ENCODE measurements around the gene PTH2. TPM values are rescaled to one million over a fixed set of nuclear protein-coding genes. Genes with fewer than 3 reads are reported as not detected.
"Not testable (repeated sequence)": the region's sequence is repeated elsewhere in the genome, so short reads cannot be mapped to it uniquely, and the experiment has no call there.

PTH2 gene
- polyA plus RNA-seq, 3 donors from 2014 or later, result not detected

- peaks cover 4 to 6% (median 4%) of the 10 kb centered on the region in 3 donors for H3K36me3 Mint-ChIP-seq
- H3K27ac Mint-ChIP-seq, result peak overlapping the region in 2 of 6 donors; percentile 16 to 66
- DNase-seq, result no peak
- peaks cover 2 to 11% (median 6%) of the 10 kb centered on the region in 3 donors for H3K27me3 Mint-ChIP-seq (ENCODE audit: low read depth in 3 of 3)
- no peak overlapping the region for H3K4me3 Mint-ChIP-seq
- H3K4me1 Mint-ChIP-seq, result peaks cover 9 to 13% of the 10 kb centered on the region in 2 donors
- H3K9me3 Mint-ChIP-seq, result no peaks in the 10 kb centered on the region
These were observed 35.3 kb upstream of the PTH2 start for GRCh38 chr19:49458567-49458903.

GRCh38 chr19:49456326-49456725 lies 33.1 kb upstream of the PTH2 start:
- H3K27me3 Mint-ChIP-seq (ENCODE audit: low read depth in 3 of 3), result peaks cover 11 to 23% (median 21%) of the 10 kb centered on the region in 3 donors
- no peaks in the 10 kb centered on the region for H3K9me3 Mint-ChIP-seq
- no peak for DNase-seq
- H3K4me1 Mint-ChIP-seq, result peaks cover 27 to 33% of the 10 kb centered on the region in 2 donors
- H3K4me3 Mint-ChIP-seq, result no peak overlapping the region
- H3K36me3 Mint-ChIP-seq, result peaks cover 4 to 9% (median 7%) of the 10 kb centered on the region in 3 donors
- peak overlapping the region in 3 of 6 donors; percentile 8 to 24 (median 20) for H3K27ac Mint-ChIP-seq

GRCh38 chr19:49455773-49456172 lies 32.5 kb upstream of the PTH2 start:
- Mint-ChIP-seq H3K27me3 (ENCODE audit: low read depth in 3 of 3) (peaks cover 11 to 23% (median 21%) of the 10 kb centered on the region in 3 donors), H3K4me1 (peaks cover 32 to 38% of the 10 kb centered on the region in 2 donors), H3K36me3 (peaks cover 4 to 9% (median 7%) of the 10 kb centered on the region in 3 donors), H3K9me3 (no peaks in the 10 kb centered on the region), H3K4me3 (peak overlapping the region in 2 of 5 donors; percentile 3 to 21), H3K27ac (peak overlapping the region in 3 of 6 donors; percentile 20 to 47 (median 24))
- DNase-seq, result no peak

- Mint-ChIP-seq H3K27me3 (ENCODE audit: low read depth in 3 of 3) (peaks cover 11 to 21% (median 21%) of the 10 kb centered on the region in 3 donors), H3K4me3 (peak overlapping the region; percentile 93 to 100 (median 98)), H3K27ac (peak overlapping the region; percentile 98 to 100 (median 99)), H3K36me3 (peaks cover 7 to 13% (median 9%) of the 10 kb centered on the region in 3 donors), H3K9me3 (no peaks in the 10 kb centered on the region), H3K4me1 (peaks cover 39 to 48% of the 10 kb centered on the region in 2 donors)
- peak in 1 of 3 donors; percentile 30 for DNase-seq
These were observed 30.6 kb upstream of the PTH2 start for GRCh38 chr19:49453757-49454240.

GRCh38 chr19:49453013-49453756 lies 29.9 kb upstream of the PTH2 start, which contains the start of gene ALDH16A1:
TSS of gene ALDH16A1 (plus strand) at chr19:49453225. CDS start at chr19:49453332, 107 bp downstream.
- peak; percentile 98 to 99 (median 99) for DNase-seq

GRCh38 chr19:49451430-49452181 lies 28.4 kb upstream of the PTH2 start, which contains the start of gene PIH1D1:
TSS of gene PIH1D1 (minus strand) at chr19:49451814. CDS start at chr19:49451574, 240 bp downstream.
- Mint-ChIP-seq H3K4me3 (peak within 1 kb of the TSS; percentile 93 to 100 (median 99)), H3K27me3 (ENCODE audit: low read depth in 3 of 3) (peaks cover 10 to 24% (median 21%) of the 10 kb centered on the region in 3 donors), H3K9me3 (no peaks in the 10 kb centered on the region), H3K4me1 (peaks cover 46% of the 10 kb centered on the region in 2 donors), H3K27ac (peak within 1 kb of the TSS; percentile 98 to 100 (median 99)), H3K36me3 (peaks cover 8 to 20% (median 16%) of the 10 kb centered on the region in 3 donors)
- DNase-seq, result peak; percentile 94 to 96 (median 95)

More at GRCh38 chr19:49453013-49453756, 29.9 kb upstream of the PTH2 start, which contains the start of gene ALDH16A1:
- peak within 1 kb of the TSS; percentile 98 to 100 (median 99) for H3K27ac Mint-ChIP-seq
- H3K36me3 Mint-ChIP-seq, result peaks cover 12 to 19% (median 15%) of the 10 kb centered on the region in 3 donors
- H3K9me3 Mint-ChIP-seq, result no peaks in the 10 kb centered on the region
- peak within 1 kb of the TSS; percentile 93 to 100 (median 99) for H3K4me3 Mint-ChIP-seq
- H3K4me1 Mint-ChIP-seq, result peaks cover 45 to 48% of the 10 kb centered on the region in 2 donors
- peaks cover 11 to 24% (median 21%) of the 10 kb centered on the region in 3 donors for H3K27me3 Mint-ChIP-seq (ENCODE audit: low read depth in 3 of 3)

GRCh38 chr19:49450405-49450804 lies 27.2 kb upstream of the PTH2 start:
- Mint-ChIP-seq H3K36me3 (peaks cover 8 to 20% (median 16%) of the 10 kb centered on the region in 3 donors), H3K9me3 (no peaks in the 10 kb centered on the region), H3K27ac (peak overlapping the region in 5 of 6 donors; percentile 34 to 74 (median 41)), H3K27me3 (ENCODE audit: low read depth in 3 of 3) (peaks cover 10 to 24% (median 21%) of the 10 kb centered on the region in 3 donors), H3K4me3 (peak overlapping the region; percentile 47 to 99 (median 93)), H3K4me1 (peaks cover 43 to 46% of the 10 kb centered on the region in 2 donors)
- no peak for DNase-seq

- H3K4me3 Mint-ChIP-seq, result peak overlapping the region in 3 of 5 donors; percentile 20 to 51 (median 48)
These were observed 25.2 kb upstream of the PTH2 start for GRCh38 chr19:49448432-49448786.

GRCh38 chr19:49447485-49448431 lies 24.5 kb upstream of the PTH2 start:
- Mint-ChIP-seq H3K4me1 (peaks cover 39% of the 10 kb centered on the region in 2 donors), H3K9me3 (no peaks in the 10 kb centered on the region), H3K4me3 (peak overlapping the region in 1 of 5 donors; percentile 30), H3K27ac (peak overlapping the region in 4 of 6 donors; percentile 16 to 72 (median 42)), H3K27me3 (ENCODE audit: low read depth in 3 of 3) (peaks cover 2 to 14% (median 14%) of the 10 kb centered on the region in 3 donors), H3K36me3 (peaks cover 8 to 20% (median 16%) of the 10 kb centered on the region in 3 donors)
- no peak for DNase-seq

More at GRCh38 chr19:49448432-49448786, 25.2 kb upstream of the PTH2 start:
- DNase-seq, result no peak
- peaks cover 8 to 20% (median 18%) of the 10 kb centered on the region in 3 donors for H3K27me3 Mint-ChIP-seq (ENCODE audit: low read depth in 3 of 3)
- peaks cover 41 to 45% of the 10 kb centered on the region in 2 donors for H3K4me1 Mint-ChIP-seq
- H3K9me3 Mint-ChIP-seq, result no peaks in the 10 kb centered on the region
- peak overlapping the region in 3 of 6 donors; percentile 0 to 72 (median 56) for H3K27ac Mint-ChIP-seq
- H3K36me3 Mint-ChIP-seq, result peaks cover 8 to 20% (median 16%) of the 10 kb centered on the region in 3 donors

- Mint-ChIP-seq H3K4me3 (no peak overlapping the region), H3K4me1 (peaks cover 36 to 41% of the 10 kb centered on the region in 2 donors), H3K27me3 (ENCODE audit: low read depth in 3 of 3) (peaks cover 6 to 13% (median 11%) of the 10 kb centered on the region in 3 donors), H3K36me3 (peaks cover 5 to 16% (median 12%) of the 10 kb centered on the region in 3 donors), H3K27ac (peak overlapping the region in 2 of 6 donors; percentile 20 to 68), H3K9me3 (no peaks in the 10 kb centered on the region)
- DNase-seq, result no peak
These were observed 22.8 kb upstream of the PTH2 start for GRCh38 chr19:49445997-49446396.

- Mint-ChIP-seq H3K36me3 (peaks cover 8 to 13% (median 8%) of the 10 kb centered on the region in 3 donors), H3K27me3 (ENCODE audit: low read depth in 3 of 3) (peaks cover 20 to 23% (median 23%) of the 10 kb centered on the region in 3 donors), H3K27ac (peak overlapping the region in 5 of 6 donors; percentile 85 to 92 (median 88)), H3K4me1 (peaks cover 30 to 41% of the 10 kb centered on the region in 2 donors), H3K4me3 (peak overlapping the region; percentile 79 to 85 (median 84))
- DNase-seq, H3K9me3 Mint-ChIP-seq: not testable (repeated sequence)
These were observed 21.0 kb upstream of the PTH2 start for GRCh38 chr19:49444100-49444700.
